Subcutaneous adipose tissue (tissue), 4 donors: ENCODE results near the gene HMGCL. TPM values are rescaled to one million over a fixed set of nuclear protein-coding genes. Genes with fewer than 3 reads are reported as not detected.

Experiments used
- total RNA-seq, 4 donors: library from RNA; depleted of rRNA; stranded (reverse); fragments of >200 nt; gene quantifications; one replicate each; pipeline ENCODE4 v1.1.0, GENCODE V29; 2016
- TF ChIP-seq, protein P1 (sequence below): fragments of 450-650 bp; IDR thresholded peaks from one replicate; pipeline ENCODE4 v1.5.1; 2016; ENCODE audit warnings: low read depth, mild to moderate bottlenecking, control low read depth, antibody characterized with exemption, moderate library complexity

The HMGCL gene
- 10 to 100 TPM; 23.0 to 66.1 (median 40.8) TPM for total RNA-seq

DNA sequence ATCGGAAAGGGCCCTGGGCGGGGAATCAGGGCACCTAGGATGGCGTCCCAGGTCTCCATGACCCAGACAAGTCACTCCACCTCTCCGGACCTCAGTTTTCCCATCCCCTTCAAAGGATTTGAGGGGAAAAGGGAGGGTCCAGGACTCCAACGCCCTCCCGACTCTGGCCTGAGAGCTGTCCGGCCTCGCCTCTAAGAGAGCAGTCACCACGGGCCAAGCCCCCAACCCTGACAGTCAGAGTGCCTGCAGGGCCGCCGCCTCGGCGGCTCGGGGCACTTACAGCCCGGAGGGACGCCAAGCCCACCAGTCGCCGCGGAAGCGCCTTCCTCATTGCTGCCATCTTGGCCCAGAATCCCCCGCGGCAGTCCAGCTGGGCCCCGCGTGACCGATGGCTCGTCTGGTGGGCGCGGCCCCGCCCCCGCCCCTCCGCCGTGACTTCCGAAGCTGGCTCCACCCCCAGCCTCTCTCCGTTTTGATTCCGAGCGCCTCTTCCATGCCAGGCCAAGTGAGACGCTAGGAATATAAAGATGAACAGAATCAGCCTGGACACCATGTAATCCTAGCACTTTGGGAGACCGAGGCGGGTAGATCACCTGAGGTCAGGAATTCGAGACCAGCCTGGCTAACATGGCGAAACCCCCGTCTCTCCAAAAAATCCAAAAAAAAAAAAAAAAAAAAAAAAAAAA, at the start of gene HMGCL:
Gene HMGCL (minus strand): TSS at position 354 of the 686 bp plus-strand sequence. CDS start 14 bp downstream, at position 340.
- TF ChIP-seq, protein P1, sequence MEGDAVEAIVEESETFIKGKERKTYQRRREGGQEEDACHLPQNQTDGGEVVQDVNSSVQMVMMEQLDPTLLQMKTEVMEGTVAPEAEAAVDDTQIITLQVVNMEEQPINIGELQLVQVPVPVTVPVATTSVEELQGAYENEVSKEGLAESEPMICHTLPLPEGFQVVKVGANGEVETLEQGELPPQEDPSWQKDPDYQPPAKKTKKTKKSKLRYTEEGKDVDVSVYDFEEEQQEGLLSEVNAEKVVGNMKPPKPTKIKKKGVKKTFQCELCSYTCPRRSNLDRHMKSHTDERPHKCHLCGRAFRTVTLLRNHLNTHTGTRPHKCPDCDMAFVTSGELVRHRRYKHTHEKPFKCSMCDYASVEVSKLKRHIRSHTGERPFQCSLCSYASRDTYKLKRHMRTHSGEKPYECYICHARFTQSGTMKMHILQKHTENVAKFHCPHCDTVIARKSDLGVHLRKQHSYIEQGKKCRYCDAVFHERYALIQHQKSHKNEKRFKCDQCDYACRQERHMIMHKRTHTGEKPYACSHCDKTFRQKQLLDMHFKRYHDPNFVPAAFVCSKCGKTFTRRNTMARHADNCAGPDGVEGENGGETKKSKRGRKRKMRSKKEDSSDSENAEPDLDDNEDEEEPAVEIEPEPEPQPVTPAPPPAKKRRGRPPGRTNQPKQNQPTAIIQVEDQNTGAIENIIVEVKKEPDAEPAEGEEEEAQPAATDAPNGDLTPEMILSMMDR, result no peak

DNA sequence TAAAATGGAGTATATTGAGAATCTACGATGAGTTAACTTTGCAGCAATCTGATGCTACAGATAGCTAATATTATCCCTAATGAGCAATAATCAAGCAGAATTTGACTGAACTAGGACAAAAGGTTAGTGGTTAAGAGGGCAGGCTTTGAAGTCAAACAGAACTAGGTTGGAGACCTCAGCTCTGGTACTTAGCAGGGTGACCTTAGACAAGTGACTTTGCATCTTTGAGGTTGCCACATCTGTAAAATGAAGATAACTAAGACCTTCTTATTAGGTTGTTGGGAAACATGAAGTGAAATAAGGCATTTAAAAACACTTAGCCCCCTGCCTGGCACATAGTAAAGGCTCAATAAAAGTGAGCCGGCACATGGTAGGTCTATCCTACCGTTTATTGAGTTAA, 47.2 kb upstream of the HMGCL start:
- TF ChIP-seq, protein P1, result no peak

DNA sequence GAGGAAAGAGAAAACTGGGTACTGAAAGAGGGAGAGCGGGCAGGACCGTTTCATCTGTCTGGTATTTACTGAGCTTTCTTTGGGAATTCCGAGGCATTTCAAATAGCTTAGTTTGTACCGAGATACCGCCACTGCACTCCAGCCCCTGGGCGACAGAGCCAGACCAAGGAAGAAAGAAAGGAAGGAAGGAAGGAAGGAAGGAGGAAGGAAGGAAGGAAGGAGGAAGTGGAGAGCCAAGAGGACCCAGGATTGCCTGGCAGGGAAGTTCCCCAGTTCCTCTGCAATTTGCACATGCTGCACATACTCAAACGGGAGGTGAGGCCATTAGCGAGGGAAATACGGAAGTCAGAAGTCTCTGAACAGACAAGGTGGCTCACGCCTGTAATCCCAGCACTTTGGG, 43.8 kb upstream of the HMGCL start:
- TF ChIP-seq, protein P1, result no peak

DNA sequence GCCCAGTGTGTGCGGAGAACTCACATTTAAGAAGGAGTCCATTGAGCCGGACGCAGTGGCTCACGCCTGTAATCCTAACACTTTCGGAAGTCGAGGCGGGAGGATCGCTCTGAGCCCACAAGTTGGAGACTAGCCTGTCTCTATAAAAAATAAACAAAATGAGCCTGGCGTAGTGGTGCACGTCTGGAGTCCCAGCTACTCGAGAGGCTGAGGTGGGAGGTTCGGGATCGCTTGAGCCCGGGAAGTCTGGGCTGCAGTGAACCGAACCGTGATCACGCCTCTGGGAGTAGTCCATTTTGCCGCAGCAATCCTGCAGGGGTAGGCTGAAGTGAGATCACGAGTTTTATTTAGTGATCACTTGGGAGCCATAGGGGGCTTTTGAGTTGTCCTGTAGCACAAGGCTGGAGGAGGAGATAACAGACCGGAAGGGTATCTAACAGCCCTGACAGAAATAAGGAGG, 43.4 kb upstream of the HMGCL start:
- TF ChIP-seq, protein P1, result no peak

DNA sequence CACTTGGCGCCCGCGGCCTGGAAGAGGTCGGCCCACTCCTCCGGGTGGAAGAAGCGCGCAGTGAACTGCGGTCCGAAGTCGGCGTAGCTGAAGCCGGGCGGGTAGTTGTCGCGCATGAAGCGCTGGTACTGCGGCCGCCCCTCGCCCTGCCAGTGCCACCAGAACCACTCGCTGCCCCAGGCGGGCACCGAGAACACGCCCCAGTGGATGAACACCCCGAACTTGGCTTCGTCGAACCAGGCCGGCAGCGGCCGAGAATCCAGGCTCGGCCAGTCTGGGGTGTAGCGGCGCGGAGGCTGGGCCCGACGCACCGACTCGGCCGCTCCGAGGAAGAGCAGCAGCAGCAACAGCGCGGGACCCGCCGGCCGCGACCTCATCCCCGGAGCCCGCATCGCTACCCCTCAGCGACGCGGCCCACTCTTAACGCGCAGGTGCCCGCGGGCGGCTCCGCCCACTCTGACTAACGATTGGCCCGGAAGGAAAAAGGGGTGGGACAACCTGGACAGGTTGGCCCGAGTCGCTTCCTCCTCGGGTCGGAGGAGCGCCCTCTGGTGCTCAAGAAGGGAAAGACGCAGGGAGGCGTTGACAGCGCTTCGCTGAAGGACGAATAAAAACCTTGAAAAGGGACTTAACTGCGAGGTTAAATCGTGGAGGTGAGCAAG, 42.8 kb upstream of the HMGCL start, which contains the start of gene FUCA1:
Gene FUCA1 (minus strand): TSS at position 396 of the 662 bp plus-strand sequence. CDS start 4 bp downstream, at position 392.
- TF ChIP-seq, protein P1, result no peak

DNA sequence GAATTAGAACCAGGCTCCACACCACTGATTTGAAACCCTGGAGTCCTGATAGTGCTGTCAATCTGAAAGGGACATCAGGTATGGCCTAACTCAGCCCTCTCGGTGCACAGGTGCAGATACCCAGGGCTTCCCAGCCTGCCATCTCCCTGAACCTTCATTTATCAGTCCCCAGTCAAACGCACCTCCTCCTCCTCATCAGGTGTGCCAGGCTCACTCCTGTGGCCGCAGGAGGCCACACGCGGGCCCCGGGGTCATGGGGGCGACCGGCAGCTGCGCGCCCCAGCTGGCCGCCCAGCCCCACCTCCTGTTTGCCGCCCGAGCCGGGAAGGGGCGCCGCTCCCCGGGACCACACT, 42.3 kb upstream of the HMGCL start:
- TF ChIP-seq, protein P1, result no peak

DNA sequence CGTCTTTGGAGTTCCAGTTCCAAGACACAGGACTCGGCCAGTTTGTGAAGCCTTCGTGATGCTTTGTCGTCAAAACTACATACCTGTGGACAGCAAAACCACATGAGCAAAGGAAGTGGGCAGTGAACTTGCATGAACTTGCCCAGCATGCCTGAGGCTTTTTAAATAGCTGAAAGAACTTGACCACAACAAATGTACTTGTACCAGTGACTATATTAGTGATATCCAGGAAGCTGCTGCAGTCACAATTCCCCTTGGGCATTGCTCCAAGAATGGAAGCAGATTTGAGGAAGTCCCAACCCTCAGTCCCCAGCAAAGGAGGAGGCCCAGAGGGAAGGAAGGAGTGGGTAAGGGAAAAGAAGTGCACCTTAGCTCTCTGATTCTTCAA, 40.3 kb upstream of the HMGCL start:
- TF ChIP-seq, protein P1, result no peak
